GM19025 (cell line): ENCODE results near the gene OR10G8.

ENCODE experiments used
- ATAC-seq: cut with Tn5 transposase; IDR thresholded peaks from one replicate; pipeline ENCODE4 v1.9.1; 2021; ENCODE audit warnings: mild to moderate bottlenecking, low read depth, moderate library complexity; ENCODE audit not compliant: unreplicated experiment

OR10G8 gene

GRCh38 chr11:124077266-124077665, 50.7 kb downstream of the OR10G8 start:
- no peak for ATAC-seq

GRCh38 chr11:124078591-124078990, 52.0 kb downstream of the OR10G8 start:
- no peak for ATAC-seq

- ATAC-seq = no peak
These were observed 53.2 kb downstream of the OR10G8 start for GRCh38 chr11:124079631-124080326.
